CD4-positive, alpha-beta memory T cell (primary cell): ENCODE data around the gene TCTN1. TPM values are rescaled to one million over a fixed set of nuclear protein-coding genes. Genes with fewer than 3 reads are reported as not detected.

Source experiments
- CTCF ChIA-PET: fragments of 350-600 bp; sonication (Branson Sonifier 250); formaldehyde crosslinking; loops from one replicate; lab custom pipeline; 2021; ENCODE audit warnings: inconsistent platforms; ENCODE audit not compliant: partially characterized antibody; lab: Charles Lee
- POLR2A ChIA-PET: fragments of 350-600 bp; sonication (Branson Sonifier 250); formaldehyde crosslinking; loops from one replicate; lab custom pipeline; 2021; ENCODE audit not compliant: partially characterized antibody; lab: Charles Lee
- DNase-seq, 5 donors: peaks; one replicate each; pipeline versions ENCODE4 v3.0.0 to v3.0.0-alpha.2; 2020 to 2022; ENCODE audit warnings: mixed read lengths in 1 of 5
- H3K27ac ChIP-seq: one replicate; pipeline ENCODE4 v1.7.0; 2013; ENCODE audit warnings: low read depth, low read length
- H3K27me3 ChIP-seq: 2 replicates; pipeline ENCODE4 v1.7.0; 2013; ENCODE audit warnings: mild to moderate bottlenecking, low read length, moderate library complexity; ENCODE audit not compliant: insufficient read depth
- H3K36me3 ChIP-seq: 2 replicates; pipeline ENCODE4 v1.7.0; 2013; ENCODE audit warnings: mild to moderate bottlenecking, low read length, moderate library complexity; ENCODE audit not compliant: insufficient read depth
- H3K4me1 ChIP-seq: 2 replicates; pipeline ENCODE4 v1.7.0; 2013; ENCODE audit warnings: mild to moderate bottlenecking, low read length, moderate library complexity; ENCODE audit not compliant: insufficient read depth
- H3K4me3 ChIP-seq, 2 donors: one replicate each; pipeline ENCODE4 v1.7.0; 2013; ENCODE audit warnings: low read length in 2 of 2, mild to moderate bottlenecking in 1 of 2
- H3K9me3 ChIP-seq, 2 donors: one replicate each; pipeline ENCODE4 v1.7.0; 2013; ENCODE audit warnings: low read length in 2 of 2, control low read depth in 1 of 2; ENCODE audit not compliant: control insufficient read depth in 1 of 2
- H3K27ac Mint-ChIP-seq, 7 donors: one replicate each; pipeline ENCODE4 v1.8.0; 2020 to 2021; ENCODE audit warnings: mixed read lengths in 7 of 7, mild to moderate bottlenecking in 6 of 7, inconsistent platforms in 3 of 7, moderate library complexity in 3 of 7
- H3K27me3 Mint-ChIP-seq, 2 donors: one replicate each; pipeline ENCODE4 v1.8.0; 2020 to 2021; ENCODE audit warnings: mixed read lengths in 2 of 2
- H3K36me3 Mint-ChIP-seq, 2 donors: one replicate each; pipeline ENCODE4 v1.8.0; 2020 to 2021; ENCODE audit warnings: mixed read lengths in 2 of 2, inconsistent platforms in 1 of 2, mild to moderate bottlenecking in 1 of 2
- H3K4me1 Mint-ChIP-seq, 4 donors: one replicate each; pipeline ENCODE4 v1.8.0; 2020 to 2021; ENCODE audit warnings: mixed read lengths in 4 of 4, mild to moderate bottlenecking in 1 of 4
- H3K4me3 Mint-ChIP-seq, 8 donors: one replicate each; pipeline ENCODE4 v1.8.0; 2020 to 2021; ENCODE audit warnings: mixed read lengths in 8 of 8, mild to moderate bottlenecking in 7 of 8, moderate library complexity in 6 of 8, inconsistent platforms in 3 of 8
- H3K9me3 Mint-ChIP-seq, 8 donors: one replicate each; pipeline ENCODE4 v1.8.0; 2020 to 2021; ENCODE audit warnings: mixed read lengths in 8 of 8, mild to moderate bottlenecking in 5 of 8, inconsistent platforms in 3 of 8, moderate library complexity in 1 of 8
- intact Hi-C: fragments of 100-400 bp; cut with micrococcal nuclease; formaldehyde crosslinking; loops from one replicate; pipeline ENCODE4 v1.15.1; 2023
- polyA plus RNA-seq, 2 donors: library from polyadenylated mRNA; unstranded; fragments of 300-500 nt; fragmentation: Illumina TruSeq; gene quantifications; one replicate each; pipeline ENCODE4 v1.2.3, GENCODE V29; 2021
- total RNA-seq, 2 experiments: library from RNA; stranded (reverse); gene quantifications; one replicate each; pipeline ENCODE4 v1.2.3, GENCODE V29; 2021

Gene TCTN1
- total and polyA plus RNA-seq, 4 experiments from 2014 or later, result 5.8 to 7.7 (median 6.0) TPM

- H3K4me3 ChIP-seq, result no peak overlapping the region
These were observed 47.5 kb downstream of the TCTN1 start for GRCh38 chr12:110661337-110661972.

GRCh38 chr12:110666892-110667291, 53.0 kb downstream of the TCTN1 start:
- H3K36me3 Mint-ChIP-seq, result peaks cover 33 to 40% of the 10 kb centered on the region in 2 donors

More at GRCh38 chr12:110661337-110661972, 47.5 kb downstream of the TCTN1 start:
- peaks cover 3 to 15% (median 11%) of the 10 kb centered on the region in 4 donors for H3K4me1 Mint-ChIP-seq
- no peaks in the 10 kb centered on the region for H3K27me3 Mint-ChIP-seq
- H3K4me3 Mint-ChIP-seq, result peak overlapping the region in 6 of 8 donors; percentile 38 to 59 (median 49)
- Histone ChIP-seq H3K27ac (no peak overlapping the region), H3K4me1 (peaks cover 7% of the 10 kb centered on the region), H3K9me3 (no peaks in the 10 kb centered on the region), H3K27me3 (no peaks in the 10 kb centered on the region), H3K36me3 (no peaks in the 10 kb centered on the region)
- H3K9me3 Mint-ChIP-seq, result peaks cover 0 to 27% (median 19%) of the 10 kb centered on the region in 8 donors
- H3K27ac Mint-ChIP-seq, result peak overlapping the region in 5 of 7 donors; percentile 41 to 84 (median 81)
- ChIA-PET CTCF (no interaction called here), POLR2A (no interaction called here)
- intact Hi-C loops, result no loop called here
- H3K36me3 Mint-ChIP-seq, result peaks cover 17 to 32% of the 10 kb centered on the region in 2 donors
- DNase-seq, result peak in 1 of 5 donors; percentile 14

GRCh38 chr12:110667671-110668070, 53.7 kb downstream of the TCTN1 start:
- Mint-ChIP-seq H3K27ac (no peak overlapping the region), H3K4me1 (peaks cover 16 to 28% (median 23%) of the 10 kb centered on the region in 4 donors), H3K36me3 (peaks cover 32 to 40% of the 10 kb centered on the region in 2 donors), H3K27me3 (no peaks in the 10 kb centered on the region), H3K9me3 (peaks cover 0 to 37% (median 23%) of the 10 kb centered on the region in 8 donors), H3K4me3 (no peak overlapping the region)
- no peaks in the 10 kb centered on the region for H3K36me3 ChIP-seq
- H3K4me1 ChIP-seq, result peaks cover 20% of the 10 kb centered on the region
- intact Hi-C loops, result no loop called here
- no peaks in the 10 kb centered on the region for H3K9me3 ChIP-seq
- CTCF ChIA-PET, result no interaction called here
- no peaks in the 10 kb centered on the region for H3K27me3 ChIP-seq
- DNase-seq, result no peak
- no peak overlapping the region for H3K4me3 ChIP-seq
- no peak overlapping the region for H3K27ac ChIP-seq
- POLR2A ChIA-PET, result no interaction called here

More at GRCh38 chr12:110666892-110667291, 53.0 kb downstream of the TCTN1 start:
- DNase-seq, result no peak
- ChIA-PET POLR2A (no interaction called here), CTCF (interaction anchor here (1.8 kb wide), 1 partner anchor 11 kb away, joined by 4 read pairs; no protein-coding TSS in a partner anchor)
- Histone ChIP-seq H3K4me1 (peaks cover 24% of the 10 kb centered on the region), H3K9me3 (no peaks in the 10 kb centered on the region), H3K36me3 (no peaks in the 10 kb centered on the region), H3K27me3 (no peaks in the 10 kb centered on the region), H3K27ac (no peak overlapping the region), H3K4me3 (no peak overlapping the region)
- intact Hi-C loops, result no loop called here
- Mint-ChIP-seq H3K4me3 (no peak overlapping the region), H3K27ac (no peak overlapping the region), H3K9me3 (peaks cover 0 to 38% (median 23%) of the 10 kb centered on the region in 8 donors), H3K4me1 (peaks cover 16 to 33% (median 26%) of the 10 kb centered on the region in 4 donors), H3K27me3 (no peaks in the 10 kb centered on the region)

- CTCF ChIA-PET, result no interaction called here
- no peak overlapping the region for H3K27ac ChIP-seq
These were observed 54.7 kb downstream of the TCTN1 start for GRCh38 chr12:110668480-110669192.

GRCh38 chr12:110669193-110669502, 55.2 kb downstream of the TCTN1 start:
- H3K36me3 ChIP-seq, result no peaks in the 10 kb centered on the region
- Mint-ChIP-seq H3K36me3 (peaks cover 33 to 42% of the 10 kb centered on the region in 2 donors), H3K9me3 (peaks cover under 1 to 34% (median 22%) of the 10 kb centered on the region in 8 donors), H3K4me3 (peak overlapping the region in 4 of 8 donors; percentile 10 to 69 (median 40)), H3K27ac (peak overlapping the region in 5 of 7 donors; percentile 6 to 71 (median 49)), H3K4me1 (peaks cover 16 to 28% (median 22%) of the 10 kb centered on the region in 4 donors), H3K27me3 (no peaks in the 10 kb centered on the region)
- H3K27ac ChIP-seq, result no peak overlapping the region
- H3K9me3 ChIP-seq, result no peaks in the 10 kb centered on the region
- peaks cover 20% of the 10 kb centered on the region for H3K4me1 ChIP-seq
- DNase-seq, result no peak
- no peaks in the 10 kb centered on the region for H3K27me3 ChIP-seq
- POLR2A ChIA-PET, result no interaction called here
- CTCF ChIA-PET, result no interaction called here
- no peak overlapping the region for H3K4me3 ChIP-seq
- intact Hi-C loops, result no loop called here

More at GRCh38 chr12:110668480-110669192, 54.7 kb downstream of the TCTN1 start:
- no peaks in the 10 kb centered on the region for H3K9me3 ChIP-seq
- H3K4me1 ChIP-seq, result peaks cover 20% of the 10 kb centered on the region
- DNase-seq, result no peak
- POLR2A ChIA-PET, result interaction anchor here (0.9 kb wide), 1 partner anchor 21 kb away, joined by 3 read pairs; no protein-coding TSS in a partner anchor
- intact Hi-C loops, result no loop called here
- no peaks in the 10 kb centered on the region for H3K27me3 ChIP-seq
- Mint-ChIP-seq H3K9me3 (peaks cover 0 to 35% (median 23%) of the 10 kb centered on the region in 8 donors), H3K4me1 (peaks cover 16 to 28% (median 22%) of the 10 kb centered on the region in 4 donors), H3K4me3 (peak overlapping the region in 5 of 8 donors; percentile 3 to 69 (median 34)), H3K36me3 (peaks cover 30 to 42% of the 10 kb centered on the region in 2 donors), H3K27ac (peak overlapping the region in 5 of 7 donors; percentile 6 to 72 (median 38)), H3K27me3 (no peaks in the 10 kb centered on the region)
- no peak overlapping the region for H3K4me3 ChIP-seq
- H3K36me3 ChIP-seq, result no peaks in the 10 kb centered on the region

GRCh38 chr12:110670161-110670701, 56.3 kb downstream of the TCTN1 start:
- Mint-ChIP-seq H3K27ac (peak overlapping the region; percentile 58 to 90 (median 73)), H3K4me1 (peaks cover 16 to 28% (median 23%) of the 10 kb centered on the region in 4 donors), H3K9me3 (peaks cover 3 to 29% (median 16%) of the 10 kb centered on the region in 8 donors), H3K36me3 (peaks cover 25 to 39% of the 10 kb centered on the region in 2 donors), H3K27me3 (no peaks in the 10 kb centered on the region), H3K4me3 (peak overlapping the region in 7 of 8 donors; percentile 8 to 73 (median 45))
- no peak overlapping the region for H3K4me3 ChIP-seq
- no peaks in the 10 kb centered on the region for H3K9me3 ChIP-seq
- no peaks in the 10 kb centered on the region for H3K36me3 ChIP-seq
- intact Hi-C loops, result no loop called here
- H3K27me3 ChIP-seq, result no peaks in the 10 kb centered on the region
- DNase-seq, result peak in 1 of 5 donors; percentile 43
- CTCF ChIA-PET, result no interaction called here
- peaks cover 20% of the 10 kb centered on the region for H3K4me1 ChIP-seq
- no peak overlapping the region for H3K27ac ChIP-seq
- POLR2A ChIA-PET, result no interaction called here

GRCh38 chr12:110676171-110676570, 62.2 kb downstream of the TCTN1 start:
- peaks cover 22% of the 10 kb centered on the region for H3K4me1 ChIP-seq

More at GRCh38 chr12:110676171-110676570, 62.2 kb downstream of the TCTN1 start:
- no peak for DNase-seq
- POLR2A ChIA-PET, result no interaction called here
- Histone ChIP-seq H3K4me3 (no peak overlapping the region), H3K9me3 (no peaks in the 10 kb centered on the region), H3K36me3 (no peaks in the 10 kb centered on the region), H3K27ac (no peak overlapping the region), H3K27me3 (no peaks in the 10 kb centered on the region)
- peaks cover 0 to 8% (median 4%) of the 10 kb centered on the region in 8 donors for H3K9me3 Mint-ChIP-seq
- H3K27me3 Mint-ChIP-seq, result no peaks in the 10 kb centered on the region
- peak overlapping the region in 2 of 7 donors; percentile 43 to 52 for H3K27ac Mint-ChIP-seq
- intact Hi-C loops, result no loop called here
- H3K4me1 Mint-ChIP-seq, result peaks cover 12 to 26% (median 17%) of the 10 kb centered on the region in 4 donors
- CTCF ChIA-PET, result no interaction called here
- no peak overlapping the region for H3K4me3 Mint-ChIP-seq
- peaks cover 5 to 12% of the 10 kb centered on the region in 2 donors for H3K36me3 Mint-ChIP-seq
